ENCODE data around the gene FUT7. TPM values are rescaled to one million over a fixed set of nuclear protein-coding genes. Genes with fewer than 3 reads are reported as not detected.

Gene FUT7
- total and polyA plus RNA-seq, 9 of the 15 experiments (the other 6 are each of a cell fraction or from before 2014, with no cell fraction given): not detected

- 0 out of 2 replicates have a peak, but pooled peaks have one; percentile 24 for TF ChIP-seq REST (IDR thresholded peaks at IDR 0.05; ENCODE audit: borderline replicate concordance)
- no peak for TF ChIP-seq REST (CRISPR knock-in tag; IDR thresholded peaks at IDR 0.05; ENCODE audit: low read depth)
- TF ChIP-seq ZNF592 (IDR thresholded peaks at IDR 0.05): peak; percentile 5; the same call in 1 of the 2 replicates
- peak; percentile 79; the same call in 1 of the 2 replicates for TF ChIP-seq ZNF197 (CRISPR knock-in tag; IDR thresholded peaks at IDR 0.05; ENCODE audit: low read depth)
- TF ChIP-seq, protein P1, sequence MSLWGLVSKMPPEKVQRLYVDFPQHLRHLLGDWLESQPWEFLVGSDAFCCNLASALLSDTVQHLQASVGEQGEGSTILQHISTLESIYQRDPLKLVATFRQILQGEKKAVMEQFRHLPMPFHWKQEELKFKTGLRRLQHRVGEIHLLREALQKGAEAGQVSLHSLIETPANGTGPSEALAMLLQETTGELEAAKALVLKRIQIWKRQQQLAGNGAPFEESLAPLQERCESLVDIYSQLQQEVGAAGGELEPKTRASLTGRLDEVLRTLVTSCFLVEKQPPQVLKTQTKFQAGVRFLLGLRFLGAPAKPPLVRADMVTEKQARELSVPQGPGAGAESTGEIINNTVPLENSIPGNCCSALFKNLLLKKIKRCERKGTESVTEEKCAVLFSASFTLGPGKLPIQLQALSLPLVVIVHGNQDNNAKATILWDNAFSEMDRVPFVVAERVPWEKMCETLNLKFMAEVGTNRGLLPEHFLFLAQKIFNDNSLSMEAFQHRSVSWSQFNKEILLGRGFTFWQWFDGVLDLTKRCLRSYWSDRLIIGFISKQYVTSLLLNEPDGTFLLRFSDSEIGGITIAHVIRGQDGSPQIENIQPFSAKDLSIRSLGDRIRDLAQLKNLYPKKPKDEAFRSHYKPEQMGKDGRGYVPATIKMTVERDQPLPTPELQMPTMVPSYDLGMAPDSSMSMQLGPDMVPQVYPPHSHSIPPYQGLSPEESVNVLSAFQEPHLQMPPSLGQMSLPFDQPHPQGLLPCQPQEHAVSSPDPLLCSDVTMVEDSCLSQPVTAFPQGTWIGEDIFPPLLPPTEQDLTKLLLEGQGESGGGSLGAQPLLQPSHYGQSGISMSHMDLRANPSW (CRISPR knock-in tag; IDR thresholded peaks at IDR 0.05): no peak
- TF ChIP-seq, protein P2, sequence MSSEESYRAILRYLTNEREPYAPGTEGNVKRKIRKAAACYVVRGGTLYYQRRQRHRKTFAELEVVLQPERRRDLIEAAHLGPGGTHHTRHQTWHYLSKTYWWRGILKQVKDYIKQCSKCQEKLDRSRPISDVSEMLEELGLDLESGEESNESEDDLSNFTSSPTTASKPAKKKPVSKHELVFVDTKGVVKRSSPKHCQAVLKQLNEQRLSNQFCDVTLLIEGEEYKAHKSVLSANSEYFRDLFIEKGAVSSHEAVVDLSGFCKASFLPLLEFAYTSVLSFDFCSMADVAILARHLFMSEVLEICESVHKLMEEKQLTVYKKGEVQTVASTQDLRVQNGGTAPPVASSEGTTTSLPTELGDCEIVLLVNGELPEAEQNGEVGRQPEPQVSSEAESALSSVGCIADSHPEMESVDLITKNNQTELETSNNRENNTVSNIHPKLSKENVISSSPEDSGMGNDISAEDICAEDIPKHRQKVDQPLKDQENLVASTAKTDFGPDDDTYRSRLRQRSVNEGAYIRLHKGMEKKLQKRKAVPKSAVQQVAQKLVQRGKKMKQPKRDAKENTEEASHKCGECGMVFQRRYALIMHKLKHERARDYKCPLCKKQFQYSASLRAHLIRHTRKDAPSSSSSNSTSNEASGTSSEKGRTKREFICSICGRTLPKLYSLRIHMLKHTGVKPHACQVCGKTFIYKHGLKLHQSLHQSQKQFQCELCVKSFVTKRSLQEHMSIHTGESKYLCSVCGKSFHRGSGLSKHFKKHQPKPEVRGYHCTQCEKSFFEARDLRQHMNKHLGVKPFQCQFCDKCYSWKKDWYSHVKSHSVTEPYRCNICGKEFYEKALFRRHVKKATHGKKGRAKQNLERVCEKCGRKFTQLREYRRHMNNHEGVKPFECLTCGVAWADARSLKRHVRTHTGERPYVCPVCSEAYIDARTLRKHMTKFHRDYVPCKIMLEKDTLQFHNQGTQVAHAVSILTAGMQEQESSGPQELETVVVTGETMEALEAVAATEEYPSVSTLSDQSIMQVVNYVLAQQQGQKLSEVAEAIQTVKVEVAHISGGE (CRISPR knock-in tag; IDR thresholded peaks at IDR 0.05): peak in 1 of 3 experiments; percentile 75; a peak in 2 of 6 replicates
These were observed 43.4 kb upstream of the FUT7 start (continued) for GRCh38 chr9:137075275-137075775.
